Keratinocyte (primary cell): Measurements from ENCODE around the gene AOAH. TPM values are rescaled to one million over a fixed set of nuclear protein-coding genes. Genes with fewer than 3 reads are reported as not detected.

Experiments
- DNase-seq: peaks from one replicate; pipeline ENCODE4 v3.0.0-alpha.2; 2011; ENCODE audit warnings: low read depth, missing footprints, low spot score
- FAIRE-seq: peaks from 2 replicates; lab custom pipeline; 2011; peaks lifted over from hg19 to GRCh38; lab: Jason Lieb, UNC
- H2AFZ ChIP-seq: 2 replicates; pipeline ENCODE4 v1.6.0; 2012; ENCODE audit warnings: low read length, control low read depth, inconsistent platforms; ENCODE audit not compliant: control insufficient read depth
- H3K27ac ChIP-seq: 2 replicates; pipeline ENCODE4 v1.5.1; 2011; ENCODE audit warnings: low read length; ENCODE audit not compliant: control insufficient read depth, insufficient read depth
- H3K27me3 ChIP-seq: 3 replicates; pipeline ENCODE4 v1.6.0; 2011; ENCODE audit warnings: low read length; ENCODE audit not compliant: control insufficient read depth, insufficient read depth; ENCODE audit errors: extremely low read depth
- H3K36me3 ChIP-seq, 2 experiments: 2 replicates in 1 of 2; 3 replicates in 1 of 2; pipeline ENCODE4 v1.5.1; 2011; ENCODE audit warnings: low read length in 2 of 2, mild to moderate bottlenecking in 1 of 2; ENCODE audit not compliant: control insufficient read depth in 2 of 2, insufficient read depth in 2 of 2; ENCODE audit errors: extremely low read depth in 1 of 2
- H3K4me1 ChIP-seq: 3 replicates; pipeline ENCODE4 v1.5.1; 2011; ENCODE audit warnings: low read length; ENCODE audit not compliant: control insufficient read depth, insufficient read depth; ENCODE audit errors: extremely low read depth
- H3K4me2 ChIP-seq: 3 replicates; pipeline ENCODE4 v1.6.0; 2011; ENCODE audit warnings: low read depth, low read length; ENCODE audit not compliant: control insufficient read depth, insufficient read depth; ENCODE audit errors: extremely low read depth
- H3K4me3 ChIP-seq, 3 experiments: fragments of 200-600 bp in 1 of 3; sonication (generic) in 1 of 3; 2 replicates in 2 of 3; 3 replicates in 1 of 3; pipeline ENCODE4 v1.5.1; 2011 to 2016; ENCODE audit warnings: low read length in 3 of 3, mild to moderate bottlenecking in 3 of 3, control low read depth in 2 of 3, inconsistent platforms in 1 of 3, low read depth in 1 of 3, mixed read lengths in 1 of 3, mixed run types in 1 of 3, moderate library complexity in 1 of 3; ENCODE audit not compliant: control insufficient read depth in 2 of 3, insufficient read depth in 2 of 3; ENCODE audit errors: extremely low read depth in 1 of 3
- H3K79me2 ChIP-seq: 2 replicates; pipeline ENCODE4 v1.6.0; 2012; ENCODE audit warnings: low read length; ENCODE audit not compliant: control insufficient read depth, insufficient read depth
- H3K9ac ChIP-seq: 3 replicates; pipeline ENCODE4 v1.6.0; 2011; ENCODE audit warnings: low read length; ENCODE audit not compliant: control insufficient read depth, insufficient read depth; ENCODE audit errors: extremely low read depth
- H3K9me1 ChIP-seq: 3 replicates; pipeline ENCODE4 v1.6.0; 2011; ENCODE audit warnings: low read length; ENCODE audit not compliant: control insufficient read depth, insufficient read depth; ENCODE audit errors: extremely low read depth
- H3K9me3 ChIP-seq: 2 replicates; pipeline ENCODE4 v1.5.1; 2012; ENCODE audit warnings: low read depth, low read length; ENCODE audit not compliant: control insufficient read depth
- H4K20me1 ChIP-seq: 3 replicates; pipeline ENCODE4 v1.6.0; 2011; ENCODE audit warnings: low read length; ENCODE audit not compliant: control insufficient read depth, insufficient read depth; ENCODE audit errors: extremely low read depth
- CTCF ChIP-seq, 3 experiments: IDR thresholded peaks in 1 of 3; conservative IDR thresholded peaks in 1 of 3; optimal IDR thresholded peaks in 1 of 3; 2 replicates in 2 of 3; 3 replicates in 1 of 3; pipeline versions ENCODE3 to v1.5.1; 2011; ENCODE audit warnings: low read length in 3 of 3, mild to moderate bottlenecking in 3 of 3, moderate library complexity in 2 of 3, control low read depth in 1 of 3, inconsistent platforms in 1 of 3; ENCODE audit not compliant: insufficient read depth in 2 of 3; ENCODE audit errors: extremely low read depth in 1 of 3
- EZH2 ChIP-seq: IDR thresholded peaks from one replicate; pipeline ENCODE4 v1.6.1; 2012; ENCODE audit warnings: inconsistent platforms, mild to moderate bottlenecking, low read length, moderate library complexity
- dilution Hi-C: fragments of 300-500 bp; cut with MboI; formaldehyde crosslinking; loops from one replicate; pipeline ENCODE4 v1.7.0; 2020; ENCODE audit warnings: low sequenced_read_pairs; ENCODE audit not compliant: extremely low pct_ligation_motif_present
- polyA plus RNA-seq, 5 experiments: library from polyadenylated mRNA; depleted of rRNA in 3 of 5; stranded (reverse) in 3 of 5; stranded (forward) in 1 of 5; unstranded in 1 of 5; fragments of >200 nt; gene quantifications; 1 replicate in 1 of 5; 2 replicates in 3 of 5; 3 replicates in 1 of 5; pipeline versions ENCODE4 v1.2.1 to v1.2.3, GENCODE V29; 2011 to 2012; ENCODE audit warnings: missing spikeins in 2 of 5, low read depth in 1 of 5, low replicate concordance in 1 of 5

AOAH gene
- polyA plus RNA-seq, 1 donor (not counting 4 experiments of a cell fraction or from before 2014, with no cell fraction given): 0.43 TPM

- no peaks in the 10 kb centered on the region for H3K79me2 ChIP-seq
- peak; percentile 55 to 74 (median 61) for TF ChIP-seq CTCF (optimal IDR thresholded peaks at IDR 0.05 in 1 of 3, IDR thresholded peaks at IDR 0.05 in 1 of 3, conservative IDR thresholded peaks at IDR 0.05 in 1 of 3; ENCODE audit: extremely low read depth in 1 of 3, insufficient read depth in 2 of 3, low read length in 3 of 3)
- TF ChIP-seq EZH2: no peak
- no peak overlapping the region for H3K4me2 ChIP-seq
- H3K4me1 ChIP-seq: no peaks in the 10 kb centered on the region
- dilution Hi-C loops: loop anchor here (25.0 kb wide), 2 partner anchors 174 to 724 kb away; no protein-coding TSS in a partner anchor
- DNase-seq (no peak), FAIRE-seq (peak; percentile 89)
- no peaks in the 10 kb centered on the region for H3K9me1 ChIP-seq
- no peaks in the 10 kb centered on the region for H3K27me3 ChIP-seq
- H3K9me3 ChIP-seq: no peaks in the 10 kb centered on the region
- no peak overlapping the region for H2AFZ ChIP-seq
- no peaks in the 10 kb centered on the region for H3K36me3 ChIP-seq
- no peak overlapping the region for H3K9ac ChIP-seq
- no peak overlapping the region for H3K27ac ChIP-seq
- no peak overlapping the region for H3K4me3 ChIP-seq
- H4K20me1 ChIP-seq: no peaks in the 10 kb centered on the region
Observed at GRCh38 chr7:36487756-36488336, 236.4 kb downstream of the AOAH start.

- Histone ChIP-seq H3K36me3 (no peaks in the 10 kb centered on the region), H3K79me2 (no peaks in the 10 kb centered on the region), H3K4me2 (no peak overlapping the region), H4K20me1 (no peaks in the 10 kb centered on the region), H3K27ac (no peak overlapping the region), H3K4me1 (no peaks in the 10 kb centered on the region), H3K9me1 (no peaks in the 10 kb centered on the region), H3K9ac (no peak overlapping the region), H3K9me3 (no peaks in the 10 kb centered on the region), H3K27me3 (no peaks in the 10 kb centered on the region), H2AFZ (no peak overlapping the region), H3K4me3 (no peak overlapping the region)
- dilution Hi-C loops: loop anchor here (25.0 kb wide), 2 partner anchors 176 to 726 kb away; no protein-coding TSS in a partner anchor
- peak; percentile 9 for FAIRE-seq
- no peak for TF ChIP-seq EZH2
- no peak for TF ChIP-seq CTCF (optimal IDR thresholded peaks at IDR 0.05 in 1 of 3, IDR thresholded peaks at IDR 0.05 in 1 of 3, conservative IDR thresholded peaks at IDR 0.05 in 1 of 3; ENCODE audit: extremely low read depth in 1 of 3, insufficient read depth in 2 of 3, low read length in 3 of 3)
- DNase-seq: no peak
Observed at GRCh38 chr7:36486336-36486735, 238.0 kb downstream of the AOAH start.
